Prostate gland (tissue), 2 donors: ENCODE measurements around the gene RBFOX2.
"Not testable (repeated sequence)": the region's sequence is repeated elsewhere in the genome, so short reads cannot be mapped to it uniquely, and the experiment has no call there.

ENCODE experiments used
- POLR2A ChIP-seq: fragments of 450-650 bp; IDR thresholded peaks from one replicate; pipeline ENCODE4 v1.6.1; 2016; ENCODE audit warnings: antibody characterized with exemption, mild to moderate bottlenecking
- TF ChIP-seq, protein P1 (sequence below), 4 experiments: fragments of 200-600 bp in 2 of 4; fragments of 450-650 bp in 2 of 4; sonication (generic) in 2 of 4; IDR thresholded peaks; 1 replicate in 3 of 4; 2 replicates in 1 of 4; pipeline ENCODE4 v1.5.1; 2016 to 2019; ENCODE audit warnings: antibody characterized with exemption in 4 of 4, mild to moderate bottlenecking in 2 of 4, moderate library complexity in 2 of 4

DNA sequence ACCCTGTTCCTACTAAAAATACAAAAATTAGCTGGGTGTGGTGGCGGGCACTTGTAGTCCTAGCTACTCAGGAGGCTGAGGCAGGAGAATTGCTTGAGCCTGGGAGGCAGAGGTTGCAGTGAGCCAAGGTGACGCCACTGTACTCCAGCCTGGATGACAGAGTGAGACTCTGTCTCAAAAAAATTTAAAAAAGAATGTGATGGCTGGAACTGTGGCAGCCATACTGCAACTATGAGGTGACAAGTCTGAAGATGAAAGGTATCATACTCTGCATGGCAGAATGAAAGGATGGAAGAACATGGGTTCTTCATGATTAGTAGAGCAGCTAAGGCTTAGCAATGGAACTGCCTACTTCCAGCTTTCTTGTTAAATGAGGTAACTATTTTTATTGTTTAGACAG, 42.0 kb upstream of the RBFOX2 start:
- TF ChIP-seq POLR2A: not testable (repeated sequence)
- TF ChIP-seq, protein P1, sequence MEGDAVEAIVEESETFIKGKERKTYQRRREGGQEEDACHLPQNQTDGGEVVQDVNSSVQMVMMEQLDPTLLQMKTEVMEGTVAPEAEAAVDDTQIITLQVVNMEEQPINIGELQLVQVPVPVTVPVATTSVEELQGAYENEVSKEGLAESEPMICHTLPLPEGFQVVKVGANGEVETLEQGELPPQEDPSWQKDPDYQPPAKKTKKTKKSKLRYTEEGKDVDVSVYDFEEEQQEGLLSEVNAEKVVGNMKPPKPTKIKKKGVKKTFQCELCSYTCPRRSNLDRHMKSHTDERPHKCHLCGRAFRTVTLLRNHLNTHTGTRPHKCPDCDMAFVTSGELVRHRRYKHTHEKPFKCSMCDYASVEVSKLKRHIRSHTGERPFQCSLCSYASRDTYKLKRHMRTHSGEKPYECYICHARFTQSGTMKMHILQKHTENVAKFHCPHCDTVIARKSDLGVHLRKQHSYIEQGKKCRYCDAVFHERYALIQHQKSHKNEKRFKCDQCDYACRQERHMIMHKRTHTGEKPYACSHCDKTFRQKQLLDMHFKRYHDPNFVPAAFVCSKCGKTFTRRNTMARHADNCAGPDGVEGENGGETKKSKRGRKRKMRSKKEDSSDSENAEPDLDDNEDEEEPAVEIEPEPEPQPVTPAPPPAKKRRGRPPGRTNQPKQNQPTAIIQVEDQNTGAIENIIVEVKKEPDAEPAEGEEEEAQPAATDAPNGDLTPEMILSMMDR (IDR thresholded peaks at IDR 0.05): not testable (repeated sequence)
